ENCODE measurements around the gene PTGR1. TPM values are rescaled to one million over a fixed set of nuclear protein-coding genes. Genes with fewer than 3 reads are reported as not detected.

The PTGR1 gene
- total and polyA plus RNA-seq, 12 donors: 30.7 to 170 (median 116) TPM

DNA sequence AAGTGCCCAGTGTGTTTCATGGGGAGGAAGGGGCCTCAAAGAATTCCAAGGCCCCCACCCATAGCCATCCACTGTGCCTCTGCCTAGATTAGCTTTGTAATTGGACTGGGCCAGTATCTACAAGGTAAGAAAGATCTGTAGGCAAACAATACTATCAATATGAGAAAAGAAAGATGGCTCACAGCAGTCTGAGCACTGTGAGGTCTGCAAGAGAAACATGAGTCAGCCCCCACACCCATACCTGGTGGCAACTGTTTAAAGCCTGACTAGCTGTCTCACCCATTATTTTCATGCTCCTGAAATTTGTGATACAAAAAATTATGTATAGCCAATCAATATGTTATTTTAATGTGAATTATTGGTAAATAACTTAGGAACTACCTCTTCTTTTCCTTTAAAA, 84.5 kb downstream of the PTGR1 start:
- intact Hi-C loops (cut with DNase I): no loop called here
- TF ChIP-seq POLR2A (IDR thresholded peaks at IDR 0.05): no peak
- TF ChIP-seq, protein P1, sequence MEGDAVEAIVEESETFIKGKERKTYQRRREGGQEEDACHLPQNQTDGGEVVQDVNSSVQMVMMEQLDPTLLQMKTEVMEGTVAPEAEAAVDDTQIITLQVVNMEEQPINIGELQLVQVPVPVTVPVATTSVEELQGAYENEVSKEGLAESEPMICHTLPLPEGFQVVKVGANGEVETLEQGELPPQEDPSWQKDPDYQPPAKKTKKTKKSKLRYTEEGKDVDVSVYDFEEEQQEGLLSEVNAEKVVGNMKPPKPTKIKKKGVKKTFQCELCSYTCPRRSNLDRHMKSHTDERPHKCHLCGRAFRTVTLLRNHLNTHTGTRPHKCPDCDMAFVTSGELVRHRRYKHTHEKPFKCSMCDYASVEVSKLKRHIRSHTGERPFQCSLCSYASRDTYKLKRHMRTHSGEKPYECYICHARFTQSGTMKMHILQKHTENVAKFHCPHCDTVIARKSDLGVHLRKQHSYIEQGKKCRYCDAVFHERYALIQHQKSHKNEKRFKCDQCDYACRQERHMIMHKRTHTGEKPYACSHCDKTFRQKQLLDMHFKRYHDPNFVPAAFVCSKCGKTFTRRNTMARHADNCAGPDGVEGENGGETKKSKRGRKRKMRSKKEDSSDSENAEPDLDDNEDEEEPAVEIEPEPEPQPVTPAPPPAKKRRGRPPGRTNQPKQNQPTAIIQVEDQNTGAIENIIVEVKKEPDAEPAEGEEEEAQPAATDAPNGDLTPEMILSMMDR (IDR thresholded peaks at IDR 0.05): no peak

More for the DNA sequence above, 84.5 kb downstream of the PTGR1 start:
- Histone ChIP-seq H3K27me3 (no peaks in the 10 kb centered on the region), H3K4me1 (replicated peaks in 1 of 2) (no peaks in the 10 kb centered on the region), H3K27ac (no peak overlapping the region), H3K9me3 (replicated peaks in 1 of 3) (no peaks in the 10 kb centered on the region), H3K4me3 (no peak overlapping the region), H3K36me3 (replicated peaks in 1 of 2) (no peaks in the 10 kb centered on the region)
- DNase-seq: no peak

Other genes with a start within 250 kb of the PTGR1 start
- gene ECPAS, start 115.3 kb downstream of the PTGR1 start, total RNA-seq: 10 to 100 TPM; 51.6 to 99.1 (median 84.6) TPM
- gene ECPAS, start 115.3 kb downstream of the PTGR1 start, polyA plus RNA-seq: 10 to 100 TPM; 17.3 to 88.2 (median 21.0) TPM
- 10 to 100 TPM; 10.4 to 25.1 (median 19.0) TPM for gene ZNF483, start 74.5 kb downstream of the PTGR1 start, total RNA-seq
- gene ZNF483, start 74.5 kb downstream of the PTGR1 start, polyA plus RNA-seq: 1 to 10 TPM; 1.2 to 9.7 (median 3.1) TPM
- 10 to 100 TPM; 13.4 to 29.8 (median 16.6) TPM for gene DNAJC25, start 31.7 kb upstream of the PTGR1 start, total RNA-seq
- 10 to 100 TPM in 2 of 3 donors, 1 to 10 TPM in 1; 9.1 to 36.0 (median 10.9) TPM for gene DNAJC25, start 31.7 kb upstream of the PTGR1 start, polyA plus RNA-seq
- gene GNG10, start 62.0 kb upstream of the PTGR1 start, total RNA-seq: 100 to 1,000 TPM in 1 of 9 donors, 10 to 100 TPM in 8; 23.6 to 127 (median 57.6) TPM
- gene GNG10, start 62.0 kb upstream of the PTGR1 start, polyA plus RNA-seq: 10 to 100 TPM; 37.2 to 69.5 (median 53.4) TPM
- gene SHOC1, start 195.3 kb upstream of the PTGR1 start, total RNA-seq: 1 to 10 TPM in 7 of 9 donors, under 1 TPM in 2; 0.11 to 8.2 (median 3.4) TPM
- gene SHOC1, start 195.3 kb upstream of the PTGR1 start, polyA plus RNA-seq: 1 to 10 TPM in 2 of 3 donors, under 1 TPM in 1; 0.57 to 4.8 (median 3.0) TPM

Data from adrenal gland (tissue), 12 donors.